MM.1S (cell line): ENCODE measurements around the gene EGFLAM.

ENCODE experiments used
- DNase-seq: peaks from one replicate; pipeline ENCODE4 v3.0.0-alpha.2; 2015
- H2AFZ ChIP-seq: fragments of 300-600 bp; sonication (generic); 2 replicates; pipeline ENCODE4 v1.6.0; 2016; ENCODE audit warnings: antibody characterized with exemption, low read length
- H3F3A ChIP-seq: fragments of 300-600 bp; sonication (generic); 2 replicates; pipeline ENCODE4 v1.6.1; 2016; ENCODE audit warnings: mild to moderate bottlenecking, antibody characterized with exemption, low read length, moderate library complexity, mixed read lengths; ENCODE audit not compliant: insufficient read depth
- H3K27ac ChIP-seq: fragments of 300-600 bp; sonication (generic); 2 replicates; pipeline ENCODE4 v1.5.1; 2016; ENCODE audit warnings: mild to moderate bottlenecking, low read length
- H3K27me3 ChIP-seq: fragments of 300-600 bp; sonication (generic); replicated peaks from 2 replicates; pipeline ENCODE4 v1.6.0; 2016; ENCODE audit warnings: low read length; ENCODE audit not compliant: insufficient read depth
- H3K36me3 ChIP-seq: fragments of 300-600 bp; sonication (generic); replicated peaks from 2 replicates; pipeline ENCODE4 v1.6.1; 2016; ENCODE audit warnings: mild to moderate bottlenecking, low read length, mixed read lengths; ENCODE audit not compliant: insufficient read depth
- H3K4me1 ChIP-seq: fragments of 300-600 bp; sonication (generic); 2 replicates; pipeline ENCODE4 v1.6.1; 2016; ENCODE audit warnings: low read length, mixed read lengths
- H3K4me2 ChIP-seq: fragments of 300-600 bp; sonication (generic); 2 replicates; pipeline ENCODE4 v1.6.0; 2016; ENCODE audit warnings: low read depth, low read length
- H3K4me3 ChIP-seq: fragments of 300-600 bp; sonication (generic); 2 replicates; pipeline ENCODE4 v1.5.1; 2016; ENCODE audit warnings: low read length, mixed read lengths
- H3K79me2 ChIP-seq: fragments of 300-600 bp; sonication (generic); 2 replicates; pipeline ENCODE4 v1.6.1; 2016; ENCODE audit warnings: mixed run types, low read length, mixed read lengths
- H3K9ac ChIP-seq: fragments of 300-600 bp; sonication (generic); 2 replicates; pipeline ENCODE4 v1.6.1; 2016; ENCODE audit warnings: low read length, mixed read lengths
- H3K9me2 ChIP-seq: fragments of 300-600 bp; sonication (generic); replicated peaks from 2 replicates; pipeline ENCODE4 v1.6.1; 2016; ENCODE audit warnings: mild to moderate bottlenecking, low read length, mixed read lengths; ENCODE audit not compliant: insufficient read depth
- H3K9me3 ChIP-seq: fragments of 300-600 bp; sonication (generic); replicated peaks from 2 replicates; pipeline ENCODE4 v1.6.1; 2016; ENCODE audit warnings: mild to moderate bottlenecking, low read length, mixed read lengths; ENCODE audit not compliant: insufficient read depth
- H4K20me1 ChIP-seq: fragments of 300-600 bp; sonication (generic); 2 replicates; pipeline ENCODE4 v1.6.1; 2016; ENCODE audit warnings: mild to moderate bottlenecking, low read length, moderate library complexity, mixed read lengths; ENCODE audit not compliant: insufficient read depth
- CTCF ChIP-seq: fragments of 300-600 bp; sonication (generic); IDR thresholded peaks from 2 replicates; pipeline ENCODE4 v1.5.1; 2016; ENCODE audit warnings: antibody characterized with exemption, low read length, mixed read lengths
- EZH2 ChIP-seq: fragments of 300-600 bp; sonication (generic); optimal IDR thresholded peaks from 2 replicates; pipeline ENCODE3; 2017; ENCODE audit warnings: low read depth, mild to moderate bottlenecking, antibody characterized with exemption, low read length, mixed read lengths
- EZH2phosphoT487 ChIP-seq: fragments of 300-600 bp; sonication (generic); IDR thresholded peaks from 2 replicates; pipeline ENCODE4 v1.6.1; 2018; ENCODE audit warnings: antibody characterized with exemption, low read length

Gene EGFLAM

GRCh38 chr5:38417658-38418017 is 159.3 kb downstream of the EGFLAM start:
- TF ChIP-seq EZH2phosphoT487 (no peak), EZH2 (no peak)
- H3K27ac ChIP-seq, result no peak overlapping the region
- no peak overlapping the region for H3K4me2 ChIP-seq
- no peaks in the 10 kb centered on the region for H3K27me3 ChIP-seq
- H3K4me3 ChIP-seq, result no peak overlapping the region
- no peaks in the 10 kb centered on the region for H4K20me1 ChIP-seq
- H3K79me2 ChIP-seq, result no peaks in the 10 kb centered on the region
- no peaks in the 10 kb centered on the region for H3K9me2 ChIP-seq
- H3K36me3 ChIP-seq, result no peaks in the 10 kb centered on the region
- no peak for DNase-seq
- no peak overlapping the region for H2AFZ ChIP-seq
- H3F3A ChIP-seq, result no peaks in the 10 kb centered on the region
- H3K4me1 ChIP-seq, result no peaks in the 10 kb centered on the region
- no peak overlapping the region for H3K9ac ChIP-seq
- H3K9me3 ChIP-seq, result no peaks in the 10 kb centered on the region

GRCh38 chr5:38420246-38420645 is 161.9 kb downstream of the EGFLAM start:
- Histone ChIP-seq H2AFZ (no peak overlapping the region), H3K4me2 (no peak overlapping the region), H3K4me3 (no peak overlapping the region), H3K9ac (no peak overlapping the region), H3K9me3 (no peaks in the 10 kb centered on the region), H3K79me2 (no peaks in the 10 kb centered on the region), H3K4me1 (no peaks in the 10 kb centered on the region), H3K9me2 (no peaks in the 10 kb centered on the region), H3K27ac (no peak overlapping the region), H3K27me3 (no peaks in the 10 kb centered on the region), H4K20me1 (no peaks in the 10 kb centered on the region), H3K36me3 (no peaks in the 10 kb centered on the region), H3F3A (no peaks in the 10 kb centered on the region)
- DNase-seq, result no peak
- TF ChIP-seq CTCF (no peak), EZH2phosphoT487 (no peak), EZH2 (no peak)

GRCh38 chr5:38420691-38421390 is 162.5 kb downstream of the EGFLAM start:
- H3K4me2 ChIP-seq, result no peak overlapping the region
- H2AFZ ChIP-seq, result no peak overlapping the region
- no peak overlapping the region for H3K9ac ChIP-seq
- H3K79me2 ChIP-seq, result no peaks in the 10 kb centered on the region
- DNase-seq, result peak; percentile 59
- no peaks in the 10 kb centered on the region for H3K9me3 ChIP-seq
- TF ChIP-seq EZH2phosphoT487 (no peak), EZH2 (no peak), CTCF (peak; percentile 83)
- no peaks in the 10 kb centered on the region for H3K36me3 ChIP-seq
- H3K4me3 ChIP-seq, result no peak overlapping the region
- H4K20me1 ChIP-seq, result no peaks in the 10 kb centered on the region
- H3K4me1 ChIP-seq, result no peaks in the 10 kb centered on the region
- no peaks in the 10 kb centered on the region for H3K27me3 ChIP-seq
- H3K27ac ChIP-seq, result no peak overlapping the region
- no peaks in the 10 kb centered on the region for H3F3A ChIP-seq
- H3K9me2 ChIP-seq, result no peaks in the 10 kb centered on the region

- H3K9ac ChIP-seq, result no peak overlapping the region
- no peak for DNase-seq
These were observed 164.3 kb downstream of the EGFLAM start for GRCh38 chr5:38422622-38423021.

More at GRCh38 chr5:38422622-38423021, 164.3 kb downstream of the EGFLAM start:
- H3K79me2 ChIP-seq, result no peaks in the 10 kb centered on the region
- no peaks in the 10 kb centered on the region for H4K20me1 ChIP-seq
- no peak for TF ChIP-seq CTCF
- TF ChIP-seq EZH2, result no peak
- no peak for TF ChIP-seq EZH2phosphoT487
- H3K9me3 ChIP-seq, result no peaks in the 10 kb centered on the region
- no peaks in the 10 kb centered on the region for H3K36me3 ChIP-seq
- no peaks in the 10 kb centered on the region for H3K4me1 ChIP-seq
- H3K27ac ChIP-seq, result no peak overlapping the region
- no peaks in the 10 kb centered on the region for H3K27me3 ChIP-seq
- H3K4me2 ChIP-seq, result no peak overlapping the region
- no peak overlapping the region for H3K4me3 ChIP-seq
- H3F3A ChIP-seq, result no peaks in the 10 kb centered on the region
- H2AFZ ChIP-seq, result no peak overlapping the region
- H3K9me2 ChIP-seq, result no peaks in the 10 kb centered on the region
